Activated naive CD4-positive, alpha-beta T cell treated with anti-CD3 and anti-CD28 coated beads, Interleukin-2, amount 10 ng/mL, durations not matched to agents 7 days and 5 days (primary cell): ENCODE measurements around the gene CTNNA2.

Experiments
- CTCF ChIA-PET: fragments of 350-600 bp; sonication (Branson Sonifier 250); formaldehyde crosslinking; loops from one replicate; lab custom pipeline; 2021; ENCODE audit warnings: antibody characterized with exemption; lab: Charles Lee
- DNase-seq: peaks from one replicate; pipeline ENCODE4 v3.0.0-alpha.2; 2020
- H3K27ac Mint-ChIP-seq: one replicate; pipeline ENCODE4 v1.8.0; 2021; ENCODE audit warnings: mild to moderate bottlenecking, moderate library complexity, mixed read lengths
- H3K27me3 Mint-ChIP-seq: one replicate; pipeline ENCODE4 v1.8.0; 2021; ENCODE audit warnings: mild to moderate bottlenecking, mixed read lengths
- H3K36me3 Mint-ChIP-seq: one replicate; pipeline ENCODE4 v1.8.0; 2021; ENCODE audit warnings: mixed read lengths
- H3K4me1 Mint-ChIP-seq: one replicate; pipeline ENCODE4 v1.8.0; 2021; ENCODE audit warnings: mixed read lengths
- H3K4me3 Mint-ChIP-seq: one replicate; pipeline ENCODE4 v1.8.0; 2021; ENCODE audit warnings: mild to moderate bottlenecking, moderate library complexity, mixed read lengths
- H3K9me3 Mint-ChIP-seq: one replicate; pipeline ENCODE4 v1.8.0; 2021; ENCODE audit warnings: mixed read lengths

Gene CTNNA2

GRCh38 chr2:80689106-80689505, 1176.3 kb downstream of the CTNNA2 start:
- Mint-ChIP-seq H3K9me3 (peaks cover 21% of the 10 kb centered on the region), H3K36me3 (no peaks in the 10 kb centered on the region), H3K27ac (no peak overlapping the region), H3K4me3 (no peak overlapping the region), H3K4me1 (no peaks in the 10 kb centered on the region), H3K27me3 (no peaks in the 10 kb centered on the region)
- CTCF ChIA-PET, result no interaction called here
- DNase-seq, result no peak
